Tibial artery (tissue), 4 donors: ENCODE data around the gene PIP4K2C.

Experiments used
- DNase-seq, 2 donors: peaks; one replicate each; pipeline ENCODE4 v3.0.0-alpha.2; 2019
- H3K27ac ChIP-seq, 2 donors: fragments of 200-600 bp; sonication (generic) in 1 of 2; 1 replicate in 1 of 2; 2 replicates in 1 of 2; pipeline ENCODE4 v1.5.1; 2018 to 2019; ENCODE audit warnings: mild to moderate bottlenecking in 1 of 2
- H3K27me3 ChIP-seq, 2 donors: fragments of 200-600 bp; sonication (generic) in 1 of 2; one replicate each; pipeline versions ENCODE4 v1.5.1 to v1.6.0; 2016 to 2019
- H3K36me3 ChIP-seq, 3 donors: fragments of 200-600 bp; sonication (generic) in 2 of 3; one replicate each; pipeline ENCODE4 v1.5.1; 2016 to 2019; ENCODE audit warnings: mild to moderate bottlenecking in 2 of 3
- H3K4me1 ChIP-seq, 4 donors: fragments of 200-600 bp; sonication (generic) in 2 of 4; 1 replicate in 3 of 4; 2 replicates in 1 of 4; pipeline ENCODE4 v1.5.1; 2016 to 2019
- H3K4me3 ChIP-seq, 2 donors: fragments of 200-600 bp; sonication (generic) in 1 of 2; 1 replicate in 1 of 2; 2 replicates in 1 of 2; pipeline ENCODE4 v1.5.1; 2018 to 2019; ENCODE audit warnings: mild to moderate bottlenecking in 2 of 2
- H3K9me3 ChIP-seq, 3 donors: fragments of 200-600 bp; sonication (generic) in 1 of 3; one replicate each; pipeline ENCODE4 v1.5.1; 2016 to 2019
- intact Hi-C: fragments of 100-400 bp; cut with DNase I; formaldehyde crosslinking; loops from one replicate; pipeline ENCODE4 v1.15.0; 2023; ENCODE audit warnings: low total_unique reads
- TF ChIP-seq, protein P1 (sequence below), 2 experiments: fragments of 200-600 bp in 1 of 2; fragments of 450-650 bp in 1 of 2; IDR thresholded peaks; one replicate each; pipeline ENCODE4 v1.5.1; 2017 to 2019; ENCODE audit warnings: antibody characterized with exemption in 2 of 2, mild to moderate bottlenecking in 1 of 2, moderate library complexity in 1 of 2

The PIP4K2C gene

DNA sequence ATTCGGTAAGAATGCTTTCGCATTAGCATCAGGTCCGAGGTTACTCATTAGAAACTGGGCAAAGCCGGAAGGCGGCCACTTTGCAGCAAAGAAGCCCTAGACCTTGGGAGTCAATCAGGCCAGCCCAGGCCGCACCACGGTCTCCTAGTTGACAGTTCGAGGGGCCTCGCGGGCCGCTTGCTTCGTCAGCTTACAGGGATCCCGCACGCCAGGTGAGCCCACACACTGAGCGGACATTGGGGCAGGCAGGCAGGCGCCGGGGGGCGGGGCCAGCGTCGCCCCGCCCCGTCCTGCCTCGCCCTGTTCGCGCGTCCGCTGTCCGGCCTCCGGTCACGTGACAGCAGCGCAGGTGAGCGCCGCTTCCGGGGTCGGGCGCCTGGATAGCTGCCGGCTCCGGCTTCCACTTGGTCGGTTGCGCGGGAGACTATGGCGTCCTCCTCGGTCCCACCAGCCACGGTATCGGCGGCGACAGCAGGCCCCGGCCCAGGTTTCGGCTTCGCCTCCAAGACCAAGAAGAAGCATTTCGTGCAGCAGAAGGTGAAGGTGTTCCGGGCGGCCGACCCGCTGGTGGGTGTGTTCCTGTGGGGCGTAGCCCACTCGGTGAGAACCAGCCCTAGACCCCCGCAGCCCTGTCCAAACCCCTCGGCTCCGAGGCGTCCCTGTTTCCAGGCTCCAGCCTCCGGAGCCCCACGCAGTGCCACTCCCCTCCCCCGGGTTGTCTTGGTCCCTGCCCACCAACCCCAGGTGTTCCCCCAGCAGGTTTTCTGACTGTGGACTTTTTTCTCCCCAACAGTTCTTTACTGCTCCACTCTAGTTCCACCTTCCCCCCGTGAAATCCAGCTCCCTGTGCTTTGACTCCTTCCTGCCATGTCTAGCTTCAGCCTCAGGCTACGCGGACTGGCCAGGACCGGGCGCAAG lies at the start of gene PIP4K2C:
Gene PIP4K2C (plus strand): TSS at position 329 of the 918 bp plus-strand sequence. CDS start 98 bp downstream, at position 427.
- intact Hi-C loops: no loop called here
- peaks cover 11 to 24% (median 12%) of the 10 kb centered on the region in 3 donors for H3K36me3 ChIP-seq
- TF ChIP-seq, protein P1, sequence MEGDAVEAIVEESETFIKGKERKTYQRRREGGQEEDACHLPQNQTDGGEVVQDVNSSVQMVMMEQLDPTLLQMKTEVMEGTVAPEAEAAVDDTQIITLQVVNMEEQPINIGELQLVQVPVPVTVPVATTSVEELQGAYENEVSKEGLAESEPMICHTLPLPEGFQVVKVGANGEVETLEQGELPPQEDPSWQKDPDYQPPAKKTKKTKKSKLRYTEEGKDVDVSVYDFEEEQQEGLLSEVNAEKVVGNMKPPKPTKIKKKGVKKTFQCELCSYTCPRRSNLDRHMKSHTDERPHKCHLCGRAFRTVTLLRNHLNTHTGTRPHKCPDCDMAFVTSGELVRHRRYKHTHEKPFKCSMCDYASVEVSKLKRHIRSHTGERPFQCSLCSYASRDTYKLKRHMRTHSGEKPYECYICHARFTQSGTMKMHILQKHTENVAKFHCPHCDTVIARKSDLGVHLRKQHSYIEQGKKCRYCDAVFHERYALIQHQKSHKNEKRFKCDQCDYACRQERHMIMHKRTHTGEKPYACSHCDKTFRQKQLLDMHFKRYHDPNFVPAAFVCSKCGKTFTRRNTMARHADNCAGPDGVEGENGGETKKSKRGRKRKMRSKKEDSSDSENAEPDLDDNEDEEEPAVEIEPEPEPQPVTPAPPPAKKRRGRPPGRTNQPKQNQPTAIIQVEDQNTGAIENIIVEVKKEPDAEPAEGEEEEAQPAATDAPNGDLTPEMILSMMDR (IDR thresholded peaks at IDR 0.05): no peak
- peak within 1 kb of the TSS; percentile 74 to 91 for H3K4me3 ChIP-seq
- no peaks in the 10 kb centered on the region for H3K9me3 ChIP-seq
- H3K4me1 ChIP-seq: peaks cover 0 to 28% (median 14%) of the 10 kb centered on the region in 4 donors
- DNase-seq: peak; percentile 71 to 91
- no peaks in the 10 kb centered on the region for H3K27me3 ChIP-seq
- H3K27ac ChIP-seq: peak within 1 kb of the TSS; percentile 81 to 85

DNA sequence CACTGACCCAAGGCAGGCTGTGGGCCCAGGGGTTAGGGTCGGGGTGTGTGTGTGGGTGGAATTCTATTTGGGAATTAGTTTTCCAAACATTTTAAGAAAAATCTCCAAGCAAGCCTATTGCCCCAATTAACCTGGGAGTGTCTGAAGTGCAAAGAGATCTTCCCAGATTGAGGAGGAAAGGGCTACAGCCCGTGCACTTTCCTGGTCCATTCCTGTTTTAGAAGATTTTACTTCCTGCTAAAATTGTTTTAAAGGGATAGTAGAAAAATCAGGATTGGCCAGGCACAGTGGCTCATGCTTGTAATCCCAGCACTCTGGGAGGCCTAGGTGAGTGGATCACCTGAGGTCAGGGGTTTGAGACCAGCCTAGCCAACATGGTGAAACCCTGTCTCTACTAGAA lies 49.3 kb upstream of the PIP4K2C start:
- TF ChIP-seq, protein P1 (IDR thresholded peaks at IDR 0.05): no peak
- Histone ChIP-seq H3K27ac (no peak overlapping the region), H3K27me3 (no peaks in the 10 kb centered on the region), H3K4me1 (peaks cover 0 to 28% (median 19%) of the 10 kb centered on the region in 4 donors), H3K9me3 (no peaks in the 10 kb centered on the region), H3K4me3 (no peak overlapping the region), H3K36me3 (peaks cover 0 to 52% (median 20%) of the 10 kb centered on the region in 3 donors)
- peak in 1 of 2 donors; percentile 17 for DNase-seq
- intact Hi-C loops: no loop called here

DNA sequence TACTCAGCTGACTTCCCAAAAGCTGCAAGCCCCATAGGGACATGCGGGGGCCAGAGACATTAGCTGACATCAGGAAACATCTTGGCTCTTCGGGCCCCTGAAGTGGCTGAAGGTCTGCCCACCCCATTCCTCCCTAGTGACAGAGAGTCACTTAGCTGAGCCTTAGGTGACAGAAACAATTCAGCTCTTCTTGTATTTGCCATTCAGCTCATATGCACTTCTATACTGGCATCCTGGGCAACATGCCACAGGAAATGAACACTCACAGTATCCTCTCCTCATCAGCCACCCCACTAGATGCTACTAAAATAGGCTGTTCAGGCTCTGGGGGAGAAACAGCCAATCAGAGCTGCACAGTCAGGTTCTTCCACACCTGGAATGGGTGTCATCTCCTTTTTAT lies 47.4 kb upstream of the PIP4K2C start:
- TF ChIP-seq, protein P1 (IDR thresholded peaks at IDR 0.05): no peak
- H3K4me1 ChIP-seq: peaks cover 0 to 28% (median 19%) of the 10 kb centered on the region in 4 donors
- no peak overlapping the region for H3K27ac ChIP-seq
- intact Hi-C loops: no loop called here
- no peak overlapping the region for H3K4me3 ChIP-seq
- DNase-seq: peak in 1 of 2 donors; percentile 44
- H3K9me3 ChIP-seq: no peaks in the 10 kb centered on the region
- H3K36me3 ChIP-seq: peaks cover 0 to 36% (median 14%) of the 10 kb centered on the region in 3 donors
- H3K27me3 ChIP-seq: peaks cover 0 to 6% of the 10 kb centered on the region in 2 donors

DNA sequence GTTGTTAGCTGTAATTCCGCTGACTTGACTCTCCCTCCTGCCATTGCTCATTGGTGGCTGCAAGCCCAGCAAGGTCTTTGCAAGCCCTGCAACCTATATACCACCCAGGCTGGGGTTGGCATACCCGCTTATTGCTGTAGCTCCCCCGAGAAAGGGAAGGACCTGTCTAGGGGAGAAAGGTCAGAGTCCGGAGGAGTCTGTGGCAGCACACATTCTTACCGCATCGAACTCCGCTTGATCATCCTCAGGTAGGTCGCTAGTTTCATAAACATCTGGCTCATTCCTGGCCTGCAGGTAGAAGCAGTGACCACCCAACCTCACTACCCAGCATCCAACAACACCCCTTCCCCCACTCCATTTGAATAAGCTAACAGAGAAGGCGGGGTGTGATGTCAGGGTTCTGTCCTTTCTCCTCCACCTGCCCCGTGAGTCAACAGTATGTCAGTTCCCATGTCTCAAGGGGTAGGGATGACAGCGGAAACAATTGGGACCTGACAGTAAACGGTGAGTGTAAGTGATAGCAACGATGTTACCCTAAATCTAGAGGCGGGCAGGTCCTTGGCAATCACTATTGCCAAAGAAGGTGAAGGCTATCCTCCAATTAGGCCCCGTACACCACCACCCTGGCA lies 45.1 kb upstream of the PIP4K2C start:
- H3K36me3 ChIP-seq: peaks cover 0 to 18% (median 6%) of the 10 kb centered on the region in 3 donors
- H3K4me1 ChIP-seq: peaks cover 0 to 40% (median 28%) of the 10 kb centered on the region in 4 donors
- H3K27ac ChIP-seq: peak overlapping the region; percentile 89 to 90
- intact Hi-C loops: no loop called here
- DNase-seq: peak in 1 of 2 donors; percentile 50
- TF ChIP-seq, protein P1 (IDR thresholded peaks at IDR 0.05): no peak
- peaks cover 0 to 27% of the 10 kb centered on the region in 2 donors for H3K27me3 ChIP-seq
- H3K9me3 ChIP-seq: no peaks in the 10 kb centered on the region
- peak overlapping the region; percentile 96 to 97 for H3K4me3 ChIP-seq

DNA sequence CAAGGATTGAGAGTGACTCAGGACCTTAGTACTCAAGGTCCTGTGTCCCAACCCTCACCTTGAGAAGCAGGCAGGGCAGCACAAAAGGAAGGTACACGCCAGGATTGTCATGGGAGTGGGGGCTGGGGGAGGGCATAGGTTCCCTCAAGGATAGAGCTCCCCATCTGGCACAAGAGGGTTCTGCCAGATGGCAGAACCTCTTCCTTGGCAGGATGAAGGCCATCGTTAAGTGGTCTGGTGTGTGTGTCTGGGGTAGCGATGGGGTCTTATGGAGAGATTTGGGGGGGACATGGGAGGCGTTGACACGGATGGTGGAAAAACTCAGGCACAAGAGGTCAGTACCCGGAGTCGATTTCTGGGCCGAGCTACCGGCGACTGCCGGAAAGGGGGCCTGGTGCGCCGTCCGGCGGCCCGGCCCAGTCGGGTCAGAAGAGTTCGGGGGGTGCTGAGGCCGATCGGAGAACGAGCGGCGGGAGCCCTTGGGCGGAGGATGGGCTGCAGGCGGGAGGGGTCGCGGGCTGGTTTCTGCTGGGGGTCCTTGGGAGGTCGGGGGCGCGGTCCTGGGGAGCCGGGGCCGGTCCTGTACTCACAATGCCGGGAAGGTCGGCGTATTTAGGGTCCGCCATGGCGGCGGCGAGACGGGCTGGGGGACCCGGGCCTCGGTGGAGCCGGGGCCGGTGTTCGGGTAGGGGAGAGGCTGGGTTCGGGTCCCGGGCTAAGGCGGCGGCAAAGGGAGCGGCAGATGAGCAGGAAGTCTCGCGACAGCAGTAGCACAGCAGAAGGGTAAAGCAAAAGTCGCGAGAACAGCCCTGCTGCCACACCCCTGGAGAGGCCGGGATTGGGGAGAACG lies 44.3 kb upstream of the PIP4K2C start, which contains the start of gene DCTN2:
Gene DCTN2 (minus strand): TSS at position 755 of the 850 bp plus-strand sequence. CDS start 129 bp downstream, at position 626.
- peak within 1 kb of the TSS; percentile 89 to 90 for H3K27ac ChIP-seq
- H3K4me1 ChIP-seq: peaks cover 0 to 40% (median 28%) of the 10 kb centered on the region in 4 donors
- H3K4me3 ChIP-seq: peak within 1 kb of the TSS; percentile 96 to 97
- H3K36me3 ChIP-seq: peaks cover 0 to 11% (median 3%) of the 10 kb centered on the region in 3 donors
- no peaks in the 10 kb centered on the region for H3K9me3 ChIP-seq
- intact Hi-C loops: no loop called here
- DNase-seq: peak; percentile 98
- TF ChIP-seq, protein P1 (IDR thresholded peaks at IDR 0.05): no peak
- H3K27me3 ChIP-seq: peaks cover 0 to 27% of the 10 kb centered on the region in 2 donors
